CD4-positive, alpha-beta T cell treated with Interleukin-15 for 1 hour (primary cell): ENCODE data around the gene LRP1.

Source experiments
- DNase-seq: peaks from one replicate; pipeline ENCODE4 v3.0.0-alpha.2; 2020

LRP1 gene

DNA sequence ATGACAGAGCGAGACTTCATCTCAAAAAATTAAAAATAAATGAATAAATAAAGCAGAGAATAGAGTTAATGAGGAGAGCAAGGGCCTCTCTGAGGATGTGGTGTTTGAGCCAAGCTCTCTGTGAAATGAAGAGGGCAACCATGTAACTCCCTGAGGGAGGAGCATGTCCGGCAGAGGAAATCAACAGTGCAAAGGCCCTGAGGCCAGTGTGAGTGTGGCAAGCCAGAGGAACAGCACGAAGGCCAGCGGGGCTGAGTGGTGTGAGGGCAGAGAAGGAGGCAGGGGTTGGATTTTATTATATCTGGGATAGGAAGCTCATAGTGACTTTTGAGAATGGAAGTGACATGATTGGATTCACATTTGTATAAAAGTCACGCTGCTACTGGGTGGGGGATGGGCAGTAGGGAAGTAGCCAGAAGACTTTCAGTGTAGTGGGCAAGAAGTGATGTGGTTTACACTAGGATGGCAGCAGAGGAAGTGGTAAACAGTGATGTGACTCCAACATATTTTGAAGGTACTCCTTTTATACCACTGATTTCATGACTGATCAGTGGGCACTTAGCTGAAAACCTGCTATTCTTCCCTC is 29.4 kb downstream of the LRP1 start:
- peak; percentile 31 for DNase-seq

DNA sequence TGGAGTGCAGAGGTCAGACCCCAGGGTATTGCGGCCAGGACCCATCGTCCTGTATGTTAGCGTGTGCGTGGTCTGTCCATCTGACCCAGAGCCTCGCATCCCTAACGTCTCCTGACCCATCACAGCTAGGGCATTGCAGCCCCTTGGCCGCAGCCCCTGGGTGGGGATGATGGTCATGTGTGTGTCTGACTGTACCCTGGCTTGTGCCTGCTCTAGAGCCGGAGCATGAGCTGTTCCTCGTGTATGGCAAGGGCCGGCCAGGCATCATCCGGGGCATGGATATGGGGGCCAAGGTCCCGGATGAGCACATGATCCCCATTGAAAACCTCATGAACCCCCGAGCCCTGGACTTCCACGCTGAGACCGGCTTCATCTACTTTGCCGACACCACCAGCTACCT is 29.9 kb downstream of the LRP1 start:
- no peak for DNase-seq

DNA sequence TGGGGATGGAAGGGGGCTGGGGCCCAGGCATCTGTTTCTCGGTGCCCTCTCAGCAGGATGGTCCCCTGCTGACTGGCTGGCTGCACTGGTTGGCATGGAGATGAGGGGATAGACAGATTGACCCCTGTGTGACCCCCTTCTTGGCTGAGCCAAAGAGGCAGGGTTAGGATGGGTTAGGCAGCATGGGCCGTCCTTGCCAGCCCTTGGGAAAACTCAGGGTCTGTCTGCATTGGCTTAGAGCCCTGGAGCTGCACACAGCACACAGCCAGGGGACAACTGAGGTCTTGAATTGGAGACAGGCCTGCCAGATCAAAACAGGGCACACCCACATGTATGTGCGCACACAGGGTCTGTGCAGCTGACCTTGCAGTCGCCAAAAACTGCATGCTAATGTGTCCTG is 30.4 kb downstream of the LRP1 start:
- no peak for DNase-seq

DNA sequence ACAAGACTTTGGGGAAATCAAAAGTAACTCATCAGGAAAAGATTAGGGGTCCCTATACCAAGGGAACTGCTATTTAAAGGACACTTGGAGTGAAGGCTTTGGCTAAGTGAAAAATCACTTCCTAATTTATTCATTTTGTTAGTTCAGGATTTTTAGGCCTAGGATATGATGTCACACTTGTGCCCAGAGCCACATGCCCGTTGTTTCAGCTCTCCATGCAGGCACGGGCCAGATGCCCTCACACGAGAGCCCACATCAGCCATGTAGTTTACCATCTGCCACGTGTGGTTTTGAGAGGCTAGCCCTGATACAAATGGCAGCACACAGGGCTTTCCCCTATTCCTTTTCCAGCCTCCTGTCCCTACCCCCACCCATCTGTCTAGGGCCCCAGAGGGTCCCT is 31.0 kb downstream of the LRP1 start:
- DNase-seq: no peak

DNA sequence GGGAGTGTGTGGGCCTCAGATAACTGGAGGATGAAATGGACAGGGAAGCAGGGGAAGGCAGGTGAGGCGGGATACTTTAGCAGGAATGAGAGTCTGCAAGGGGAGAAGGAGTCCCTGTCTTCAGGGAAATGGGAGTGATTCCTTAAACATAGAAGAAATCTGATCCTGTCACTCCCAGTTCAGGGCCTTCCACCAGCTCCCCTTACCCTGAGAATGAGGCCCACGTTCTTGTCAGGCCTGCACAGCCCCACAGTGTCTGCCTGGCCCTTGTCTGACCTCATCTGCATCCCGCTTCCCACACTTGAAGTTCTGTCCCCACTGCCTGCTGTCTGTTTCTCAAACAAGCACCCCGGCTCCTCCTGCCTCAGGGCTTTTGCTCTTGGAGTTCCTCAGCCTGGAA is 31.8 kb downstream of the LRP1 start:
- no peak for DNase-seq

DNA sequence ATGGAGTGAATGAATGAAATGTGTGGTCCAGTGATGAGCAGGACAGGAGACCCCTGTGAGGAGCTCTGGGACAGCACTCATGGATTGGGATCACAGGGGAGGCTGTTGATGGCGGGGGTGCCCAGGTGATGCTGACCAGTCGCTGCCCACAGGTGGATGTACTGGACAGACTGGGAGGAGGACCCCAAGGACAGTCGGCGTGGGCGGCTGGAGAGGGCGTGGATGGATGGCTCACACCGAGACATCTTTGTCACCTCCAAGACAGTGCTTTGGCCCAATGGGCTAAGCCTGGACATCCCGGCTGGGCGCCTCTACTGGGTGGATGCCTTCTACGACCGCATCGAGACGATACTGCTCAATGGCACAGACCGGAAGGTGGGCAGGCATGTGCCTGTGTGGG is 32.5 kb downstream of the LRP1 start:
- no peak for DNase-seq

DNA sequence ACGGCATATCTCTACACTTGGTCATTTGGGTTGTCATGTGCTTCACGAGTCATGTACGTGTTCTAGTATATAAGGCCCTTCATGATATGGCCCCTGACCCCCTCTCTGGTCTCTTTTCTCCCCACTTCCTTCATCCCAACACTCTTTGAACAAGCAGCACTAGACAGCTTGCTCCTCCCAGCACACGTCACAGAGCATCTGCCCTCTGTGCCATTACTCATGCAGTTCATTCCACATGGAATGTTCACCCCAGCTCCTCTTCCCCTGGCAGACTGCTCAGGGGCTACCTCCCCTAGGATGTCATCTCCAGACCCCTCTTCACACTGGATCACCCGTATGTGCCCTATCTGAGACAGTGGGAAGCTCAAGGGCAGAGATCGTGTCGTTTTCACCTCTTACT is 33.2 kb downstream of the LRP1 start:
- no peak for DNase-seq

DNA sequence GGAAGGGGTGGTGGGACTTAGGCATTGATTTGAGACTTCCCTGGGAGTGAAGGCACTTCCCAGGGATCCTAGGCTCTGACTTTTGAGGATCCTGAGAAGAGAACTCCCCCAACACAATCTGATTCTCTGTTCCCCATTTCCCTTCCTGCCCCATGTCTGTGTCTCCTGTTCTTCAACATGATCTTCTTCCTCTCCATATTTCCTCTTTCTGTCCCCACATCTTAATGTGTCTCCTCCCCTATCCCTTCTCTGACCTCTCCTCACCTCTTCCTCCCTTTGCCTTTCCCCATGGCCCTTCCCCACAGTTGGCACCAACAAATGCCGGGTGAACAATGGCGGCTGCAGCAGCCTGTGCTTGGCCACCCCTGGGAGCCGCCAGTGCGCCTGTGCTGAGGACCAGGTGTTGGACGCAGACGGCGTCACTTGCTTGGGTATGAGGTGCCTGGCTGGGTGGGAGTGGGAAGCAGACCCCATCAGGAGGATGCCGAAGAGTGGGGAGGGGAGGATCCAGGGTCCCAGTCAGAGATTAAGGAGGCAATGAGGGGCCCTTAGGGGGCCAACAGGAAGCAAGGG is 34.4 kb downstream of the LRP1 start:
- DNase-seq: no peak

DNA sequence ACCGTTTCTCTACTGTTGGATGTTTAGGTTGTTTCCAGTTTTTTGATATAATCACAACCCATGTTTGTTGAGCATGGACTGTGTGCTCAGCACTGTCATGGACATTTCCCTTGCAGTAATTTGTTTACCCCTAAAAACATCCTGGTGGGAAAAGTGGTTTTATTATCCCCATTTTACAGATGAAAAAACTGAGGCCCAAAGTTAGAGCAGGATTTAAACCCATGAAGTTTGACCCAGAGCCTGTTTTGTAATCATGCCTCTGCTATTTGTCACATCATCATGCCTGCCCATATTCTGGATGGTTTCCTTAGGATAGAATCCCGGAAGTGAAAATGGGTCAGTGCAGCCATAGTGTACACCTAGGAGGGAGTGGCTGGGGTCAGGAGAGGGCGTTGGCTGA is 36.2 kb downstream of the LRP1 start:
- DNase-seq: no peak

DNA sequence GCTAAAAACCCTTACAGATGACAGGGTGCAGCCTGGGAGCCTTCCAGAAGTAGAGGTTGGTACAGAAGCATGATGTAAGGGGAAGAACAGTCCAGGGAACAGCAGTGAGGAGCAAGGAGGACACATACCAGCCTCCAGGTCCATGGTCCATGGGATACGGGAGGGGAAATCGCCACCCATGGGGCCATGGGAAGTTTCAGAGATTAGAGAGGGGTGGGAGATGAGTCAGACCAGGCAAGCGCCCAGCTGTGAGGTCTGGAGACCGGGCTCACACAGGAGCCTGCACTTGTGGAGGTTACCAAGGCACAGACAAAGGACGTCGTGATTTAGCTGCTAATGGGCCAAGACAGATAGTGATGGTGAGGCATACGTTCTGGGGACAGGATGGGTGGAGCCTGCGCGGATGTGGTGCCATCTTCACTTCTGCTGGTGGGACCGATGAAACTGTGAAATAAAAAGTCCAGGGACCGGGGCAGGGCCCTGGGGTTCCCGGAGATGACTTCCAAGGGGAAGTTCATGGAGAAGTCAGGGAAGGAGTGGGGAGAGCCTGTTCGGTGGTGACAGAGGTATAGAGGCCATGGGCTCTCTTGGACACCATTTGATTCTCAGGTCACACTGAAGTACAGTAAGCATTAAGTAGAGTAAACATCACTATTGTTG is 36.8 kb downstream of the LRP1 start:
- DNase-seq: no peak

DNA sequence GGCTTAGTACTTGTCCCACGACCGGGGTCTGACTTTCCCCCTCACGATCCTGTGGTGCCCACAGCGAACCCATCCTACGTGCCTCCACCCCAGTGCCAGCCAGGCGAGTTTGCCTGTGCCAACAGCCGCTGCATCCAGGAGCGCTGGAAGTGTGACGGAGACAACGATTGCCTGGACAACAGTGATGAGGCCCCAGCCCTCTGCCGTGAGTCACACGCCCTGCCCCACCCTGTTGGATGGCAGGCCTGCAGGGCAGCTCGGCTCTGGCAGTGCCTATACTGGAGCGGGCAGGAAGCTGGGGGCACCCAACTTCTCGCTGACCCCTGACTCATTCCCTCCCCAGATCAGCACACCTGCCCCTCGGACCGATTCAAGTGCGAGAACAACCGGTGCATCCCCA is 37.5 kb downstream of the LRP1 start:
- no peak for DNase-seq

DNA sequence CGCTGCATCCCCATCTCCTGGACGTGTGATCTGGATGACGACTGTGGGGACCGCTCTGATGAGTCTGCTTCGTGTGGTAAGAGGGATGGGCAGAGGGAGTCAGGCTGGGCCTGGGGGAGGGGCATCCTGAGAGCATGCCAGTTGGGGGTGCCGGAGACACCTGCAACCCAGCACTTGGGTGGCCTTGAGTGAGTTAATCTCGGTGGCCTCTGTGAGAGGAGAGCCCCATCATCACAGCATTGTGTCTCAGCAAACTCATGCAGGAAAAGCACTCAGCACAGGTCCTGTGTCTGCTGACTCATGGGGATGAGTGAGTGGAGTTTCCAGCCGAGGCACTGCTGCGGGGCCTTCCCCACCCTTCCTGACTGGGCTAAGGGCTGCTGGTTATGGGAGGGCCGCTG is 38.7 kb downstream of the LRP1 start:
- no peak for DNase-seq

DNA sequence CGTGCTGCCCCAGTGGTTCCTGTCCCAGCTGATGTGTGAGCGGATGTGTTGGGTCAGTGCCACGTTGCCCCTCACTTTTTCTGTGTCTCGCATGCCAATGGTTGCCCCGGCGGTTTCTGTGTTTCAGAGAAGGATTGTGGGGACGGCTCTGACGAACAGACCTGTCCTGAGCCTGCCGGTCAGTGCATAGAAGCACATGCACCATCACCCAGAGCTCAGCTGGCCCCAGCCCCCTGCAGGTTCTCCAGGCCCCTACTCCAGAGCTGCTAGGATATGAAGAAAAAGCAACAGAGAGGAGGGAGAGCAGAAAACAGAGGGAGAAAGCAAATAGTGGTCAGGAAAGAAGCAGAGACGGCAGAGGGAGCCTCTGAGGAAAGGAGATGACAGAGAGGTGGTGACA is 39.8 kb downstream of the LRP1 start:
- no peak for DNase-seq

DNA sequence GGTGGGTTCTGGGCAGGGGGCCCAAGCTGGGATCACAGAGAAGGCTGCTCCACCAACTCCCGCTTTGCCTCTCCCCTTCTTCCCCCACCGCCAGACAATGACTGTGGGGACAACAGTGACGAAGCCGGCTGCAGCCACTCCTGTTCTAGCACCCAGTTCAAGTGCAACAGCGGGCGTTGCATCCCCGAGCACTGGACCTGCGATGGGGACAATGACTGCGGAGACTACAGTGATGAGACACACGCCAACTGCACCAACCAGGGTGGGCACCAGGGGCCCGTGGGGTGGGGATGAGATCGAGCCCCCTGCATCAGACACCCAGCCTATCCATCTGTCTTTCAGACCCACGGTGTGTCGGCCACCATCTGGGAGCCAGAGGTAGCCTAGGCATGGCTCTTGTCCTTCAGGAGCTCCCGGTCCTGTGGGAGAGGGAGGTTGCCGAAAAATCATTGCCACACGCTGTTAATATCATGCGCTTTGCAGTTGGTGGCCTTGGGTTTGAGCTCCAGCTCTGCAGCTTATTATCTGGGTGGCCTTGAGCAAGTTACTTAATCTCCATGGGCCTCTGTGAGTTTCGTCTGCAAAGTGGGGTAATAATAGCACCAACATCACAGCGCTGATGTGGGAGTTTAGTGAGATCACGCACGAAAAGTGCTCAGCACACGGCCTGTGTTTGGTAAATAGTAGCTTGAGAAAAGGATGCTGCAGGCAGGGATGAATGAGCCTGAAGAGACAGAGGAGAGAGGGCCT is 40.9 kb downstream of the LRP1 start:
- no peak for DNase-seq

DNA sequence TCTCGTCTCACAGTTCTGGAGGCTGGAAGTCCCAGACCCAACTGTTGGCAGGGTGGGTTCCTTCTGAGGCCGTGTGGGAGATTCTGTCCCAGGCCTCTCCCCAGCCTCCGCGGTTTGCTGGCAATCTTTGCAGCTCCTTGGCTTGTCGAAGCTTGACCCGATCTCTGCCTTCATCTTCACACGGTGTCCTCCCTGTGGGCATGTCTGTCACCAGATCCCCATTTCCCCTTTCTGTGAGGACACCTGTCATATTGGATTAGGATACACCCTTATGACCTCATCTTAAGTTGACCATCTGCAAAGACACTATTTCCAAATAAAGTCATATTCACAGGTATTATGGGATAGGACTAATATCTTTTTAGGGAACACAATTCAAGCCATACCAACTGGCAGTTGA is 41.7 kb downstream of the LRP1 start:
- DNase-seq: no peak

DNA sequence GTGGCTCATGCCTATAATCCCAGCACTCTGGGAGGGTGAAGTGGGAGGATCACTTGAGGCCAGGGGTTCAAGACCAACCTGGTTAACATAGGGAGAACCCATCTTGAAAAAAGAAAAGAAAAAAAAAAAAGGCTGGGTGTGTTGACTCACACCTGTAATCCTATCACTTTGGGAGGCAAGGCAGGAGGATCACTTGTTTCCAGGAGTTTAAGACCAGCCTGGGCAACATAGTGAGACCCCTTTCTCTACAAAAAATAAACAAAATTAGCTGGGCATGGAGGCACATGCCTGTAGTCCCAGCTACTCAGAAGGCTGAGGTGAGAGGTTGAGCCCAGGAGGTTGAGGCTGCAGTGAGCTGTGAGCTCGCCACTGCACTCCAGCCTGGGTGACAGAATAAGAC is 42.1 kb downstream of the LRP1 start:
- no peak for DNase-seq

DNA sequence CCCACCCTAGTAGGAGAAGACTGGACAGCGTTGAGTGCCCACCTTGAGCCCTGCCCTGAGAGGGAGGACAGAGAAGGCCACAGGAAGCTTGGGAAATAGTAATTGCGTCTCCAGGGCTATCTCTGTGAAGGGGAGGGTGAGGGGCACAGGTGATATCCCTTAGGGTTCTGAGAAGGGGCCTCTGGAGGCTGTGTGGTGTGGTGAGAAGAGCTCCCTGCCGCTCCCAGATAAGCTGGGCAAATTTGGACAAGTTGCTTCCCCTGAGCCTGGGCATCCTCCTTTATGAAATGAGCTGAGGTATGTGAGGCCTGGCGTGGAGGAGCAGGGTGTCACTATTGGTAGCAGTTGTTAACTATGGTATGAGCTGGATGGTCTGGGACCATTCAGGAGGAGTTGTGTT is 42.6 kb downstream of the LRP1 start:
- no peak for DNase-seq

DNA sequence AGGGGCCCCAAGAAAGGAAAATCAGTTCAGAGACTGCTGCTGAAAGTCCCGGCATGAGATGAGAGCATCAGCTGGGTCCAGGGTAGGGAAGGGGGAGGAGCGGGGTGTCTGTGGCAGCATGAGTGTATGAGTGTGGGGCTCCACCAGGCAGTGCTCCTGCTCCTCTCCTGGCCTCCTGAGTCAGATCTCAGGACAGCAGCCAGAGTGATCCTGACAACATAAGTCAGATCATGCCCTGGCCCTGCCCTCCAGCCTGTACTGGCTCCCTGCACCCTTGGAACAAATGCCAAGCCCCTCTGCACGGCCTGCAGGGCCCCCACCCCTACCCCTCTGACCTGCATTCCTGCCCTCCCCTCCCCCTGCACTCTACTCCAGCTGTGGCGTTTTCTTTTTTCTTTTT is 43.4 kb downstream of the LRP1 start:
- DNase-seq: no peak

DNA sequence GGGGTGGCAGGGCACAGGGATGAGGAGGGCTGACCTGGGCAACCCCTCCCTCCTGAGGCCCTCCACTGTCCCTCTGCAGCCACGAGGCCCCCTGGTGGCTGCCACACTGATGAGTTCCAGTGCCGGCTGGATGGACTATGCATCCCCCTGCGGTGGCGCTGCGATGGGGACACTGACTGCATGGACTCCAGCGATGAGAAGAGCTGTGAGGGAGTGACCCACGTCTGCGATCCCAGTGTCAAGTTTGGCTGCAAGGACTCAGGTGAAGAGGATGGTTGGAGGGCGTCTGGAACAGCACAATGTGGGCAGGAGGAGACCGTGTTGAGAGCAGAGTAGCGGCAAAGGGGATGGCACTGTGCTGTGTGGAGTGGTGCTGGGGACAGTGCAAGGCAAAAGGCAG is 44.8 kb downstream of the LRP1 start:
- no peak for DNase-seq

DNA sequence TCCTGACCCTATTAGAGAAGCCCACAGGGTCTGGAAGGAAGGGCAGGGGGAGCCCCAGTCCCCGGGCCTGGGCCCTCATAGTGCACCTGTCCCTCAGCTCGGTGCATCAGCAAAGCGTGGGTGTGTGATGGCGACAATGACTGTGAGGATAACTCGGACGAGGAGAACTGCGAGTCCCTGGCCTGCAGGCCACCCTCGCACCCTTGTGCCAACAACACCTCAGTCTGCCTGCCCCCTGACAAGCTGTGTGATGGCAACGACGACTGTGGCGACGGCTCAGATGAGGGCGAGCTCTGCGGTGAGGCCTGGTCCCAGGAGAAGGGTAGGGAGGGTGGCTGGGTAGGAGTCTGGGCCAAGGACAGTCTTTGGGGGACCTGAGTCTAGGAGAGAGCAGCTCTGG is 45.4 kb downstream of the LRP1 start:
- DNase-seq: no peak

DNA sequence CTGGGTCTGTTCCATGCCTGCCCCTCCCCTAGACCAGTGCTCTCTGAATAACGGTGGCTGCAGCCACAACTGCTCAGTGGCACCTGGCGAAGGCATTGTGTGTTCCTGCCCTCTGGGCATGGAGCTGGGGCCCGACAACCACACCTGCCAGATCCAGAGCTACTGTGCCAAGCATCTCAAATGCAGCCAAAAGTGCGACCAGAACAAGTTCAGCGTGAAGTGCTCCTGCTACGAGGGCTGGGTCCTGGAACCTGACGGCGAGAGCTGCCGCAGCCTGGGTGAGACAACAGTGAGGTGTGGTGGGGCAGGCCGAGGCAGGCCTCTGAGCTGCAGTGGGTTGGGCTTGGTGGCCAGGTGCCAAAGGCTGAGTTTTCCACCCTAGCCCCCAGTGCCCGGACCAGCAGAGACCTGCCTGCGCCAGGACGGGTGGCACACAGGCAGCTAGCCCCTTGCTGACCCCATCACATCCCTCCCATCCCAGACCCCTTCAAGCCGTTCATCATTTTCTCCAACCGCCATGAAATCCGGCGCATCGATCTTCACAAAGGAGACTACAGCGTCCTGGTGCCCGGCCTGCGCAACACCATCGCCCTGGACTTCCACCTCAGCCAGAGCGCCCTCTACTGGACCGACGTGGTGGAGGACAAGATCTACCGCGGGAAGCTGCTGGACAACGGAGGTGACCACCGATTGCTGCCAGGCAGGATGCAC is 47.3 kb downstream of the LRP1 start:
- DNase-seq: peak; percentile 44

DNA sequence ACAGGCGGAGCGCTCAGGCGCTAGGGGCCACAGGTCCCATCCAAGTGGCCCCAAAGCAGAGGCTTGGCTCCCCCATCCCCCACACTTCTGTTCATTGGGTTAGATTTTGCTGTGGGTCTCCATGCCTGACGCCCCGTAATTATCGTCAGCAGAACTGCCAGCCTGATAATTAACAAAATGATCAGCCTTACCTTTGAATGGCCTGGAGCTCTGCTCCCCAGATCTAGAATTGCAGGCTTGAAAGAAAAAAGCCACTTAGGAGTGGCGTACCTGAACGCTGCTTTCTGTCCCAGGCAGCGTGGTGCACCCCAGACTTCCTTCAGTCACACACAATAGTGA is 47.8 kb downstream of the LRP1 start:
- no peak for DNase-seq

DNA sequence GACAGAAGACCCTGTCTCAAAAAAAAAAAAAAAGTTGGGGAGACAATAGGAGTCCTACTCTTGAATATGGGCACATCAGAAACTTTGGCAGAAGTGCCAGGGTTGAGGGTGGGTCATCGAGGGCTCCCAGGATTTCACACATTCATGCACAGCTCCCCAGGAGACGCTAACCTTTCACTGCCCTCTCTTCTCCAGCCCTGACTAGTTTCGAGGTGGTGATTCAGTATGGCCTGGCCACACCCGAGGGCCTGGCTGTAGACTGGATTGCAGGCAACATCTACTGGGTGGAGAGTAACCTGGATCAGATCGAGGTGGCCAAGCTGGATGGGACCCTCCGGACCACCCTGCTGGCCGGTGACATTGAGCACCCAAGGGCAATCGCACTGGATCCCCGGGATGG is 48.6 kb downstream of the LRP1 start:
- DNase-seq: no peak

DNA sequence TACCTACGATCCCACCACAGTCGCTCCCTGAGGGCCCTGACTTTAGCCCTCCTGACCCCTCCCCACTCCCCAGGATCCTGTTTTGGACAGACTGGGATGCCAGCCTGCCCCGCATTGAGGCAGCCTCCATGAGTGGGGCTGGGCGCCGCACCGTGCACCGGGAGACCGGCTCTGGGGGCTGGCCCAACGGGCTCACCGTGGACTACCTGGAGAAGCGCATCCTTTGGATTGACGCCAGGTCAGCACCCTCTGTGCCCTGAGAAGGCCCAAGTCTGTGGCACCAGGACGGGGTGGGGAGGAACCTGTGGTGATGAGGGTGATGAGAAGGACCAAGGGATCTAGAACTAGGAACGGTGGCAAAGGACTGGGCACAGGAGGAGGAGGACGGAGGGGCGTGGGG is 49.1 kb downstream of the LRP1 start:
- no peak for DNase-seq
